GM19455 (cell line): Measurements from ENCODE around the gene TRIM43.
"Not testable (repeated sequence)": the region's sequence is repeated elsewhere in the genome, so short reads cannot be mapped to it uniquely, and the experiment has no call there.

Source experiments
- ATAC-seq: cut with Tn5 transposase; IDR thresholded peaks from one replicate; pipeline ENCODE4 v1.9.1; 2021; ENCODE audit not compliant: unreplicated experiment

TRIM43 gene

GRCh38 chr2:95640515-95641288, 48.9 kb downstream of the TRIM43 start:
- not testable (repeated sequence) for ATAC-seq

- not testable (repeated sequence) for ATAC-seq
These were observed 49.4 kb downstream of the TRIM43 start for GRCh38 chr2:95641289-95641575.

GRCh38 chr2:95641787-95642186, 50.0 kb downstream of the TRIM43 start:
- ATAC-seq: not testable (repeated sequence)

- not testable (repeated sequence) for ATAC-seq
These were observed 50.6 kb downstream of the TRIM43 start for GRCh38 chr2:95642360-95642759.

GRCh38 chr2:95642951-95643350, 51.1 kb downstream of the TRIM43 start:
- ATAC-seq: not testable (repeated sequence)

DNA sequence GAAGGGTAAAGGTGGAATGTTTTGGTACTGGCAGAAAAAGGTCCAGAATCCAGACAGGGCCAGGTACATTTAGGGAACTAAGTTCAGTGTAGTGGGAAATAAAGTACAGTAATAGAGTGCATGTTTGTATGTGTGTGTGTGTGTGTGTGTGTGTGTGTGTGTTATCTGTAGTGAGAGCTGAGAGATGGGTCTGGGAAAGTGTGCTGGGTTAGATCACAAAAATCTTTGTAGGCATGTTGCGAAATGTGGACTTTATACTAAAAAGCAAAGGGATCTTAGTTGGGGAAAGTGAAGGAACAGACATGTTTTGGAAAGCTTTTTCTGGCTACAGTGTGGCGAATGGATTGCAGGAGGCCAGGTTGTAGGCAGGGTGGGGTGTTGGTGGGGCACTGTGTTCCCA, 53.5 kb downstream of the TRIM43 start:
- ATAC-seq: not testable (repeated sequence)

DNA sequence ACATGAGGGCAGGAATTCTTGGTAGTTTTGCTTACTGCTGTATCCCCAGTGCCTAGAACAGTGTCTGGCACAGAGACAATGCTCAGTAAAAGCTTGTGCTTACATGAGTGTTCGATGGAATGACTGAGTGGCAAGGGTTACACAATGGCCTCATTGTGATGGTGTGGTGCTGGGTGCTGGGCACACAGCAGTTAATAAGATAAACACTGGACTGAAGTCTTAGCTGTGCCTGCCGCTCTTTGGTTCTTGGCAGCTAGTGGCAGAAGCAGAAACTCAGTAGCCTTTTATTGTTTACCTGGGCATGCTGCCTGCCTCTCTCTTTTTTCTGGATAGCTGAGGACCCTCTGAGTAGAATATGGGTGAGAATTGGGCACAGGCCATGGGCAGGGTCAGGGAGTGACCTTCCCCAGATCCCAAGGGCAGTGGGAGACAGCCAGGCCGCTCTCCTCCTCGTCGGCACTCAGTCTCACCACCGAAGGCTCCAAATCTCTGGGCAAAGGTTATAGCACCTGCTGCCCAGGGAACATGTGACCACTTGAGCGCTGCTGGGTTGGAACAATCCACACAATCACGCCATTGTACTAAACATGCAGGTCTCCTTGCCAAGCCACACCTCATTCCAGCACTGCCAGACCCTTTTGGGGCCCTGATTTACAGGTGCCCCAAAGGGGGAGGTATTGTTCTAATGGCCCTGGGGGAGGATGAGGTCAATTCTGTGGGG, 54.6 kb downstream of the TRIM43 start:
- not testable (repeated sequence) for ATAC-seq

DNA sequence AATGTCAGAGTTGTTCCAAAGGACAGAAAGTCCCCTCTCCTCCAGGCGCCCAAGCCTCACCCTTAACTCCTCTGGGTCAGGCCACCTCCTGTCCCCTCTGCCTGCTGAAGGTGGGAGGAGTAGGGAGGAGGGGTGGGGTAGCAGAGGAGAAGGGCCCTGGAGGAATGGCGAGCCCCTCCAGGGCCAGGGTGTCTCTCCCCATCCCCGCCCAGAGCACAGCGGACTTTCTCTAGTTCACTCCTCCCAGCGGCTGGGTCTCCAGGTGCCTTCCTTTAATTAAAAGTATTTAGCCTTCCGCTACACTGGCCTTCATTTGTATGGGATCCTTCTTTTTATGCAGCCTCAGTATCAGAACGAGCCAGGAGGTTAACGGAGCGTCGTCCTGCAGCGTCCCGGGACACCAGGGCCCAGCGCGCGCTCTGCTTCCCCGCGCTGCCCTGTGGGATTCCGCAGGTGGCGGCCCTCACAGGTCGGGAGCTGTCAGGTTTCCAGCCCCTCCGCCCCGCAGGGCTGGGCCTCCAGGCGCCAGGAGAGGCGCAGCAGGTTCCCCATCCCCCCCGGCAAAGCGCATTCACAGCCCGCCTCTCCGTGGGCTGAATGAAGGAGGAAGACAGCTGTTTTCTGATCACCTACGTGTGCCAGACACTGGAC, 57.2 kb downstream of the TRIM43 start:
- not testable (repeated sequence) for ATAC-seq
